ENCODE measurements around the gene INO80C. TPM values are rescaled to one million over a fixed set of nuclear protein-coding genes. Genes with fewer than 3 reads are reported as not detected.

Gene INO80C
- total RNA-seq, 4 donors from 2014 or later, result 5.3 to 6.4 (median 5.5) TPM

- Histone ChIP-seq H3K4me1 (peaks cover 0 to 13% of the 10 kb centered on the region in 2 donors), H3K4me3 (no peak overlapping the region), H3K27me3 (no peaks in the 10 kb centered on the region), H3K27ac (no peak overlapping the region), H3K36me3 (peaks cover 0 to 12% of the 10 kb centered on the region in 2 donors), H3K9me3 (no peaks in the 10 kb centered on the region)
- DNase-seq (no peak), ATAC-seq (no peak)
- TF ChIP-seq CTCF (IDR thresholded peaks at IDR 0.05 in 4 of 5, conservative IDR thresholded peaks at IDR 0.05 in 1 of 5), result no peak
- TF ChIP-seq POLR2A (IDR thresholded peaks at IDR 0.05), result no peak
- intact Hi-C loops (cut with DNase I; ENCODE audit: low total_unique reads), result no loop called here
- in situ Hi-C loops (cut with MboI; ENCODE audit: low sequenced_read_pairs in 4 of 4), result no loop called here
Measured at GRCh38 chr18:35477497-35477896, 20.3 kb downstream of the INO80C start.

- Histone ChIP-seq H3K4me1 (peaks cover 0 to 13% of the 10 kb centered on the region in 2 donors), H3K4me3 (no peak overlapping the region), H3K27me3 (no peaks in the 10 kb centered on the region), H3K9me3 (no peaks in the 10 kb centered on the region), H3K36me3 (peaks cover 0 to 12% of the 10 kb centered on the region in 2 donors), H3K27ac (no peak overlapping the region)
- DNase-seq, result no peak
- in situ Hi-C loops (cut with MboI; ENCODE audit: low sequenced_read_pairs in 4 of 4), result no loop called here
- TF ChIP-seq POLR2A (IDR thresholded peaks at IDR 0.05) (no peak), CTCF (IDR thresholded peaks at IDR 0.05 in 4 of 5, conservative IDR thresholded peaks at IDR 0.05 in 1 of 5) (no peak)
- ATAC-seq, result no peak
- intact Hi-C loops (cut with DNase I; ENCODE audit: low total_unique reads), result no loop called here
Measured at GRCh38 chr18:35474884-35475283, 22.9 kb downstream of the INO80C start.

GRCh38 chr18:35473562-35473961, 24.2 kb downstream of the INO80C start:
- Histone ChIP-seq H3K27me3 (no peaks in the 10 kb centered on the region), H3K27ac (no peak overlapping the region), H3K9me3 (no peaks in the 10 kb centered on the region), H3K4me3 (no peak overlapping the region), H3K4me1 (peaks cover 0 to 3% of the 10 kb centered on the region in 2 donors), H3K36me3 (peaks cover 0 to 12% of the 10 kb centered on the region in 2 donors)
- ATAC-seq, result no peak
- TF ChIP-seq POLR2A (IDR thresholded peaks at IDR 0.05), result no peak
- no peak for TF ChIP-seq CTCF (IDR thresholded peaks at IDR 0.05 in 4 of 5, conservative IDR thresholded peaks at IDR 0.05 in 1 of 5)
- in situ Hi-C loops (cut with MboI; ENCODE audit: low sequenced_read_pairs in 4 of 4) (no loop called here), intact Hi-C loops (cut with DNase I; ENCODE audit: low total_unique reads) (no loop called here)
- no peak for DNase-seq

- Histone ChIP-seq H3K4me1 (peaks cover 0 to 3% of the 10 kb centered on the region in 2 donors), H3K27me3 (no peaks in the 10 kb centered on the region), H3K36me3 (peaks cover 0 to 5% of the 10 kb centered on the region in 2 donors), H3K9me3 (no peaks in the 10 kb centered on the region), H3K27ac (no peak overlapping the region), H3K4me3 (no peak overlapping the region)
- DNase-seq (no peak), ATAC-seq (no peak)
- intact Hi-C loops (cut with DNase I; ENCODE audit: low total_unique reads), result no loop called here
- TF ChIP-seq POLR2A (IDR thresholded peaks at IDR 0.05), result no peak
- TF ChIP-seq CTCF (IDR thresholded peaks at IDR 0.05 in 4 of 5, conservative IDR thresholded peaks at IDR 0.05 in 1 of 5), result no peak
- in situ Hi-C loops (cut with MboI; ENCODE audit: low sequenced_read_pairs in 4 of 4), result no loop called here
Measured at GRCh38 chr18:35470435-35470834, 27.3 kb downstream of the INO80C start.

- in situ Hi-C loops (cut with MboI; ENCODE audit: low sequenced_read_pairs in 4 of 4), result no loop called here
Measured at GRCh38 chr18:35469725-35470124, 28.0 kb downstream of the INO80C start.

More at GRCh38 chr18:35469725-35470124, 28.0 kb downstream of the INO80C start:
- H3K27me3 ChIP-seq, result no peaks in the 10 kb centered on the region
- no peaks in the 10 kb centered on the region for H3K9me3 ChIP-seq
- DNase-seq, result no peak
- H3K27ac ChIP-seq, result no peak overlapping the region
- no peak for ATAC-seq
- TF ChIP-seq POLR2A (IDR thresholded peaks at IDR 0.05) (no peak), CTCF (IDR thresholded peaks at IDR 0.05 in 4 of 5, conservative IDR thresholded peaks at IDR 0.05 in 1 of 5) (no peak)
- H3K36me3 ChIP-seq, result no peaks in the 10 kb centered on the region
- peaks cover 0 to 3% of the 10 kb centered on the region in 2 donors for H3K4me1 ChIP-seq
- no peak overlapping the region for H3K4me3 ChIP-seq
- intact Hi-C loops (cut with DNase I; ENCODE audit: low total_unique reads), result no loop called here

All from gastrocnemius medialis (tissue), 4 donors.